ENCODE results near the gene PCSK4. TPM values are rescaled to one million over a fixed set of nuclear protein-coding genes. Genes with fewer than 3 reads are reported as not detected.

The PCSK4 gene
- polyA plus RNA-seq, 1 experiment = 0.40 TPM

GRCh38 chr19:1516395-1516753 is 26.2 kb upstream of the PCSK4 start:
- H3K9me3 ChIP-seq (ENCODE audit: control insufficient read depth, insufficient read depth, low read length) = peaks cover 12% of the 10 kb centered on the region
- POLR2A ChIA-PET = no interaction called here
- TF ChIP-seq CTCF (IDR thresholded peaks at IDR 0.05; ENCODE audit: low read depth, low read length) = no peak
- DNase-seq (ENCODE audit: low read depth, low spot score) = no peak
- CTCF ChIA-PET = no interaction called here
- H3K27ac ChIP-seq (ENCODE audit: low read depth, low read length) = no peak overlapping the region
- H3K4me3 ChIP-seq (ENCODE audit: low read depth, low read length) = no peak overlapping the region
- peaks cover 12% of the 10 kb centered on the region for H3K27me3 ChIP-seq (ENCODE audit: control insufficient read depth, insufficient read depth, low read length)

- no peak overlapping the region for H3K4me3 ChIP-seq (ENCODE audit: low read depth, low read length)
- peaks cover 12% of the 10 kb centered on the region for H3K27me3 ChIP-seq (ENCODE audit: control insufficient read depth, insufficient read depth, low read length)
- DNase-seq (ENCODE audit: low read depth, low spot score) = no peak
- CTCF ChIA-PET = interaction anchor here (0.6 to 1.1 kb wide), 4 partner anchors 12 to 157 kb away, joined by 3 to 5 read pairs (median 4); no protein-coding TSS in a partner anchor
- peaks cover 12% of the 10 kb centered on the region for H3K9me3 ChIP-seq (ENCODE audit: control insufficient read depth, insufficient read depth, low read length)
- no peak for TF ChIP-seq CTCF (IDR thresholded peaks at IDR 0.05; ENCODE audit: low read depth, low read length)
- POLR2A ChIA-PET = no interaction called here
- H3K27ac ChIP-seq (ENCODE audit: low read depth, low read length) = no peak overlapping the region
Observed at GRCh38 chr19:1514986-1515721, 25.0 kb upstream of the PCSK4 start.

DNA sequence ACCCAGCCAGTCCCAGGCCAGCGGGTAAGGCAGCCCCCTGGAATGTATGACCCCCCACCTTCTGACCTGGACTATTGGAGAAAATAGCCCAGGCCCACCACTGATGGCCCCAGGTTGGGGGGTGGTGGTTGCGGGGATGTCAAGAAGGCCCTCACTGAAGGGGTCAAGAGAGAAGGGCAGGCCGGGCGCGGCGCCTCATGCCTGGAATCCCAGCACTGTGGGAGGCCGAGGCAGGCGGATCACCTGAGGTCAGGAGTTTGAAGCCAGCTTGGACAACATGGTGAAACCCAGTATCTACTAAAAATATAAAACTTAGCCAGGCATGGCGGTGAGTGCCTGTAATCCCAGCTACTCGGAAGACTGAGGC is 24.1 kb upstream of the PCSK4 start:
- H3K27ac ChIP-seq (ENCODE audit: low read depth, low read length) = no peak overlapping the region
- no peak for TF ChIP-seq CTCF (IDR thresholded peaks at IDR 0.05; ENCODE audit: low read depth, low read length)
- H3K9me3 ChIP-seq (ENCODE audit: control insufficient read depth, insufficient read depth, low read length) = peaks cover 12% of the 10 kb centered on the region
- POLR2A ChIA-PET = no interaction called here
- no peak for DNase-seq (ENCODE audit: low read depth, low spot score)
- CTCF ChIA-PET = interaction anchor here (0.8 to 1.1 kb wide), 3 partner anchors 11 to 158 kb away, joined by 3 to 4 read pairs (median 3); no protein-coding TSS in a partner anchor
- no peak overlapping the region for H3K4me3 ChIP-seq (ENCODE audit: low read depth, low read length)
- peaks cover 12% of the 10 kb centered on the region for H3K27me3 ChIP-seq (ENCODE audit: control insufficient read depth, insufficient read depth, low read length)

DNA sequence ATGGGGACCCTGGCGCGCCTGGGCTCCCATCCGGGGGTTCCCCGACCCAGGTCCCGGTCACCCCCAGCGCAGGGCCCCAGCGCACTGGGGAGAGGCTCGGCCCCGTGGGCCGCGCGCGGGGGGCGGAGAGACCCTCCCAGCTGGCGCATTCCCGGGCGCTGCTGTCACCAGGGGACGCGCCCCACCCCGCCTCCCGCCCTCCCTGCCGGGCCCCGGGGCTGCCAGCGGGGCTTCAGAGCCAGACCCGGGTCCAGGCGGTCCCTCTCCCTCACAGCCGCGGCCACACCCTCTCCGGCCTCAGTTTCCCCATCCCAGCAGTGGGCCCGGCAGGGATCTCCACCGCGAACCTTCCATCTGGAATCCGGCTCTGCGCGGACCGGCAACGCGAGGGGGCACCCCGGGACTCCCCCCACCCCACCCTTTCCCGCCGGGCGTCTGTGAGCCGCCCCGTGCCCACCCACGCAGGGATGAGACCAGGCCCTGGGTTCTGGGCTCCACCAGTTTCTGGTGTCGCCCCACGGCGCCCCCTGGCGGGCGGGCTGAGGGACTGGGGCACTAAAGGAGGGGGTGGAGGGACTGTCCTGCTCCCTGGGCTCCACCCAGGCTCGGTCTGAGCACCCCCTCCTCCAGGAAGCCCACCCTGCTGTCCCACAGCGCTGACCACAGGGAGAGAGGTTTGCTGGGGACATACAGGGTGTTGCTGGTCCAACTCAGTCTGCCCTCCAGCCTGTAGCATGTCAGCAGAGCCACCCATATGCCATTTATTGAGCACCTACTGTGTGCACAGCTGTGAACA is 23.5 kb upstream of the PCSK4 start:
- H3K27ac ChIP-seq (ENCODE audit: low read depth, low read length) = no peak overlapping the region
- ChIA-PET POLR2A (no interaction called here), CTCF (no interaction called here)

More for the DNA sequence above, 23.5 kb upstream of the PCSK4 start:
- TF ChIP-seq CTCF (IDR thresholded peaks at IDR 0.05; ENCODE audit: low read depth, low read length) = peak; percentile 69
- DNase-seq (ENCODE audit: low read depth, low spot score) = no peak
- H3K27me3 ChIP-seq (ENCODE audit: control insufficient read depth, insufficient read depth, low read length) = peaks cover 12% of the 10 kb centered on the region
- H3K9me3 ChIP-seq (ENCODE audit: control insufficient read depth, insufficient read depth, low read length) = peaks cover 12% of the 10 kb centered on the region
- peak overlapping the region; percentile 66 for H3K4me3 ChIP-seq (ENCODE audit: low read depth, low read length)
